H9 (cell line): ENCODE data around the gene ZNF200. TPM values are rescaled to one million over a fixed set of nuclear protein-coding genes. Genes with fewer than 3 reads are reported as not detected.

Experiments
- DNase-seq: peaks from one replicate; pipeline ENCODE4 v3.0.0-alpha.2; 2017
- H2AFZ ChIP-seq: one replicate; pipeline ENCODE4 v1.6.1; 2013; ENCODE audit warnings: mild to moderate bottlenecking, low read length, control low read depth, moderate library complexity
- H2AK5ac ChIP-seq: 2 replicates; pipeline ENCODE4 v1.6.1; 2013; ENCODE audit warnings: low read length, control low read depth, mixed read lengths; ENCODE audit not compliant: insufficient read length
- H2BK120ac ChIP-seq: one replicate; pipeline ENCODE4 v1.6.1; 2013; ENCODE audit warnings: low read depth, mild to moderate bottlenecking, low read length, control low read depth, inconsistent platforms; ENCODE audit not compliant: poor library complexity, severe bottlenecking
- H2BK12ac ChIP-seq: 2 replicates; pipeline ENCODE4 v1.6.1; 2013; ENCODE audit warnings: low read length, control low read depth, mixed read lengths, low read depth; ENCODE audit not compliant: insufficient read length
- H2BK15ac ChIP-seq: 2 replicates; pipeline ENCODE4 v1.6.1; 2013; ENCODE audit warnings: low read depth, low read length, control low read depth
- H2BK20ac ChIP-seq: one replicate; pipeline ENCODE4 v1.6.1; 2013; ENCODE audit warnings: low read depth, mild to moderate bottlenecking, low read length, control low read depth, inconsistent platforms; ENCODE audit not compliant: poor library complexity, severe bottlenecking
- H2BK5ac ChIP-seq: 2 replicates; pipeline ENCODE4 v1.6.1; 2013; ENCODE audit warnings: low read length, control low read depth, mixed read lengths; ENCODE audit not compliant: insufficient read length
- H3K14ac ChIP-seq: 2 replicates; pipeline ENCODE4 v1.6.1; 2013; ENCODE audit warnings: low read length, control low read depth; ENCODE audit not compliant: insufficient read depth
- H3K18ac ChIP-seq: 2 replicates; pipeline ENCODE4 v1.6.1; 2013; ENCODE audit warnings: low read depth, mild to moderate bottlenecking, mixed read lengths, low read length, control low read depth; ENCODE audit not compliant: insufficient read length
- H3K23ac ChIP-seq: 2 replicates; pipeline ENCODE4 v1.6.1; 2013; ENCODE audit warnings: low read length, control low read depth, mixed read lengths, low read depth; ENCODE audit not compliant: insufficient read length
- H3K23me2 ChIP-seq: 2 replicates; pipeline ENCODE4 v1.6.1; 2013; ENCODE audit warnings: low read depth, mild to moderate bottlenecking, mixed read lengths, low read length, control low read depth; ENCODE audit not compliant: insufficient read length, poor library complexity, severe bottlenecking
- H3K27ac ChIP-seq: 2 replicates; pipeline ENCODE4 v1.5.1; 2013; ENCODE audit warnings: low read length, control low read depth, mixed read lengths, low read depth; ENCODE audit not compliant: insufficient read length
- H3K27me3 ChIP-seq: 2 replicates; pipeline ENCODE4 v1.6.1; 2013; ENCODE audit warnings: low read length, control low read depth, inconsistent platforms; ENCODE audit not compliant: insufficient read depth
- H3K4ac ChIP-seq: 2 replicates; pipeline ENCODE4 v1.6.1; 2013; ENCODE audit warnings: low read depth, mild to moderate bottlenecking, control low read depth, inconsistent platforms, low read length, moderate library complexity
- H3K4me1 ChIP-seq: 2 replicates; pipeline ENCODE4 v1.6.1; 2013; ENCODE audit warnings: low read length, control low read depth, inconsistent platforms; ENCODE audit not compliant: insufficient read depth
- H3K4me2 ChIP-seq: 2 replicates; pipeline ENCODE4 v1.6.1; 2013; ENCODE audit warnings: low read length, control low read depth, mixed read lengths; ENCODE audit not compliant: insufficient read length, insufficient read depth
- H3K56ac ChIP-seq: 2 replicates; pipeline ENCODE4 v1.6.1; 2013; ENCODE audit warnings: low read depth, mild to moderate bottlenecking, mixed read lengths, low read length, control low read depth; ENCODE audit not compliant: insufficient read length
- H3K79me1 ChIP-seq: 2 replicates; pipeline ENCODE4 v1.6.1; 2013; ENCODE audit warnings: low read depth, mild to moderate bottlenecking, moderate library complexity, low read length, control low read depth, inconsistent platforms; ENCODE audit not compliant: insufficient read depth, poor library complexity, severe bottlenecking
- H3K79me2 ChIP-seq: 2 replicates; pipeline ENCODE4 v1.6.1; 2013; ENCODE audit warnings: low read length, control low read depth, inconsistent platforms; ENCODE audit not compliant: insufficient read depth
- H3K9ac ChIP-seq: 2 replicates; pipeline ENCODE4 v1.6.1; 2013; ENCODE audit warnings: low read length, control low read depth, mixed read lengths; ENCODE audit not compliant: insufficient read length; ENCODE audit errors: extremely low read depth
- H3K9me3 ChIP-seq: one replicate; pipeline ENCODE4 v1.6.1; 2013; ENCODE audit warnings: low read depth, low read length, inconsistent platforms; ENCODE audit not compliant: control insufficient read depth
- H3T11ph ChIP-seq: one replicate; pipeline ENCODE4 v1.6.1; 2013; ENCODE audit warnings: mild to moderate bottlenecking, low read length, control low read depth, inconsistent platforms
- H4K20me1 ChIP-seq: one replicate; pipeline ENCODE4 v1.6.1; 2013; ENCODE audit not compliant: control insufficient read depth, insufficient read length, insufficient read depth
- H4K5ac ChIP-seq: 2 replicates; pipeline ENCODE4 v1.6.1; 2013; ENCODE audit warnings: low read depth, mild to moderate bottlenecking, mixed read lengths, low read length, control low read depth; ENCODE audit not compliant: insufficient read length
- H4K8ac ChIP-seq: replicated peaks from 2 replicates; pipeline ENCODE4 v1.6.1; 2013; ENCODE audit warnings: low read length, control low read depth, mixed read lengths, low read depth; ENCODE audit not compliant: insufficient read length
- H4K91ac ChIP-seq: 2 replicates; pipeline ENCODE4 v1.6.1; 2013; ENCODE audit warnings: low read depth, mild to moderate bottlenecking, moderate library complexity, mixed read lengths, low read length, control low read depth; ENCODE audit not compliant: insufficient read length
- H3K27ac Mint-ChIP-seq, 3 experiments: 2 replicates in 2 of 3; 3 replicates in 1 of 3; pipeline ENCODE4 v1.8.0; 2020 to 2021; ENCODE audit warnings: mixed read lengths in 3 of 3, mild to moderate bottlenecking in 1 of 3, moderate library complexity in 1 of 3
- H3K27me3 Mint-ChIP-seq: 2 replicates; pipeline ENCODE4 v1.8.0; 2021; ENCODE audit warnings: low read depth, mild to moderate bottlenecking, moderate library complexity, mixed read lengths
- H3K36me3 Mint-ChIP-seq, 3 experiments: 2 replicates in 2 of 3; 3 replicates in 1 of 3; pipeline ENCODE4 v1.8.0; 2020 to 2021; ENCODE audit warnings: low read depth in 3 of 3, mixed read lengths in 3 of 3; ENCODE audit not compliant: insufficient read depth in 1 of 3
- H3K4me1 Mint-ChIP-seq, 2 experiments: 2 replicates each; pipeline ENCODE4 v1.8.0; 2020; ENCODE audit warnings: mixed read lengths in 2 of 2
- H3K4me3 Mint-ChIP-seq, 2 experiments: 2 replicates in 1 of 2; 3 replicates in 1 of 2; pipeline ENCODE4 v1.8.0; 2020 to 2021; ENCODE audit warnings: mild to moderate bottlenecking in 2 of 2, mixed read lengths in 2 of 2, moderate library complexity in 1 of 2
- H3K9me3 Mint-ChIP-seq, 2 experiments: 2 replicates in 1 of 2; 3 replicates in 1 of 2; pipeline ENCODE4 v1.8.0; 2020; ENCODE audit warnings: mild to moderate bottlenecking in 2 of 2, mixed read lengths in 2 of 2, moderate library complexity in 1 of 2
- WGBS: extraction: QIAGEN DNeasy Blood & Tissue Kit; methylation state at CpG from one replicate; pipeline ENCODE4 v1.1.7; 2013; ENCODE audit warnings: missing lambda C conversion rate, low lambda C conversion rate, mixed read lengths; ENCODE audit not compliant: insufficient read length; ENCODE audit errors: extremely low coverage; 5-methylcytosine and 5-hydroxymethylcytosine counted together
- total RNA-seq: library from RNA; stranded (reverse); gene quantifications from 2 replicates; pipeline ENCODE4 v1.2.1, GENCODE V29; 2021
- TF ChIP-seq, protein P1 (sequence below): fragments of 200-600 bp; sonication (generic); conservative IDR thresholded peaks from 3 replicates; pipeline ENCODE4 v1.8.0; 2021; ENCODE audit warnings: antibody characterized with exemption, mild to moderate bottlenecking

The ZNF200 gene
- total RNA-seq, 1 experiment from 2014 or later = 14.9 TPM

DNA sequence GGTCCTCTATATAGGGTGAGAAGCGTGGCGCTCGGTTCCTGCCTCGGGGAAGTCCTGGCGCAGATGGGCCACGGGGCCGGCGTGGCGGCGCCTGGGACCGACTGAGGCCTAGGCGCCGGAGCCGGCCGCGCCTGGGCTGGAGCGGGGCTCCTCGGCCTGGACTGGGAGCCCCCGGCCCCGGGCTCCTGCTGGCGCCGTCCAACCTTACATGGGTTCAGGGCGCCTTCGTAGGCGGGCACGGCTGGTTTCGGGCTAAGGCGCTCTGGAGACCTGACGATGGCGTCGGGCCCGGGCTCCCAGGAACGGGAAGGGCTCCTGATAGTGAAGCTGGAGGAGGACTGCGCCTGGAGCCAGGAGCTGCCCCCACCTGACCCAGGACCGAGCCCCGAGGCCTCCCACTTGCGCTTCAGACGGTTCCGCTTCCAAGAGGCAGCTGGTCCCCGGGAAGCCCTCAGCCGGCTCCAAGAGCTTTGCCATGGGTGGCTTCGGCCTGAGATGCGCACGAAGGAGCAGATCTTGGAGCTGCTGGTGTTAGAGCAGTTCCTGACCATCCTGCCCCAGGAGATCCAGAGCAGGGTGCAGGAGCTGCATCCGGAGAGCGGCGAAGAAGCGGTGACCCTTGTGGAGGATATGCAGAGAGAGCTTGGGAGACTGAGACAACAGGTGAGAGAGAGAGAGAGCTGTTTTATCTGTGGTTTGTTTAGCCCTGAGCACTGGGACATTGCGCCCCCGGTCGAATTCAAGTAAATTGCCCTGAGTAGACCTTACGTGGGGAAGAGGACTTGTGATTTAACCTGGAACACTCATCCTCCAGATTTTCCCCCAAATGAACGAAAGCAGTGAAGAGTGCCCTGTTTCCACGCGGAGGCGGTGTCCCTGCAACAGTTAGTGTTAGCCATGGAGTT lies 48.8 kb upstream of the ZNF200 start:
- Mint-ChIP-seq H3K27me3 (peaks cover 6% of the 10 kb centered on the region), H3K4me3 (peak overlapping the region; percentile 96 to 98), H3K36me3 (peaks cover 47 to 50% (median 49%) of the 10 kb centered on the region in 3 experiments), H3K9me3 (peaks cover 33 to 44% of the 10 kb centered on the region in 2 experiments), H3K27ac (peak overlapping the region; percentile 99), H3K4me1 (peaks cover 18 to 24% of the 10 kb centered on the region in 2 experiments)
- Histone ChIP-seq H3K4me1 (no peaks in the 10 kb centered on the region), H3K9me3 (peaks cover 22% of the 10 kb centered on the region), H3K4ac (no peak overlapping the region), H3T11ph (no peak overlapping the region), H2BK5ac (no peak overlapping the region), H2BK20ac (no peak overlapping the region), H2BK12ac (no peak overlapping the region), H3K23ac (no peak overlapping the region), H4K8ac (no peak overlapping the region), H2BK120ac (no peak overlapping the region), H3K79me2 (peaks cover 29% of the 10 kb centered on the region), H3K9ac (peak overlapping the region; percentile 82), H3K79me1 (peaks cover 12% of the 10 kb centered on the region), H3K56ac (no peak overlapping the region), H2BK15ac (no peak overlapping the region), H4K91ac (no peak overlapping the region), H2AK5ac (no peak overlapping the region), H3K14ac (peak overlapping the region; percentile 75; the same call in 1 of the 2 replicates), H3K27me3 (no peaks in the 10 kb centered on the region), H3K4me2 (peak overlapping the region; percentile 85), H3K27ac (no peak overlapping the region), H4K5ac (no peak overlapping the region), H2AFZ (no peak overlapping the region), H4K20me1 (peaks cover 5% of the 10 kb centered on the region), H3K18ac (peak overlapping the region; percentile 64), H3K23me2 (peaks cover 11% of the 10 kb centered on the region)
- TF ChIP-seq, protein P1, sequence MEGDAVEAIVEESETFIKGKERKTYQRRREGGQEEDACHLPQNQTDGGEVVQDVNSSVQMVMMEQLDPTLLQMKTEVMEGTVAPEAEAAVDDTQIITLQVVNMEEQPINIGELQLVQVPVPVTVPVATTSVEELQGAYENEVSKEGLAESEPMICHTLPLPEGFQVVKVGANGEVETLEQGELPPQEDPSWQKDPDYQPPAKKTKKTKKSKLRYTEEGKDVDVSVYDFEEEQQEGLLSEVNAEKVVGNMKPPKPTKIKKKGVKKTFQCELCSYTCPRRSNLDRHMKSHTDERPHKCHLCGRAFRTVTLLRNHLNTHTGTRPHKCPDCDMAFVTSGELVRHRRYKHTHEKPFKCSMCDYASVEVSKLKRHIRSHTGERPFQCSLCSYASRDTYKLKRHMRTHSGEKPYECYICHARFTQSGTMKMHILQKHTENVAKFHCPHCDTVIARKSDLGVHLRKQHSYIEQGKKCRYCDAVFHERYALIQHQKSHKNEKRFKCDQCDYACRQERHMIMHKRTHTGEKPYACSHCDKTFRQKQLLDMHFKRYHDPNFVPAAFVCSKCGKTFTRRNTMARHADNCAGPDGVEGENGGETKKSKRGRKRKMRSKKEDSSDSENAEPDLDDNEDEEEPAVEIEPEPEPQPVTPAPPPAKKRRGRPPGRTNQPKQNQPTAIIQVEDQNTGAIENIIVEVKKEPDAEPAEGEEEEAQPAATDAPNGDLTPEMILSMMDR = no peak
- WGBS = no CpG with 5 or more reads among the region's 56 CpGs
- no peak for DNase-seq
